SK-N-SH (cell line): ENCODE results near the gene BRD4. TPM values are rescaled to one million over a fixed set of nuclear protein-coding genes. Genes with fewer than 3 reads are reported as not detected.

ENCODE experiments used
- CTCF ChIA-PET: fragments of 300-600, 350-600 bp; formaldehyde crosslinking; extraction: SDS; loops from one replicate; lab custom pipeline; 2021; lab: Yijun Ruan, JAX
- POLR2A ChIA-PET: fragments of 350-600 bp; sonication (Branson Sonifier 250); formaldehyde crosslinking; extraction: SDS; loops from one replicate; lab custom pipeline; 2020; ENCODE audit warnings: antibody characterized with exemption, inconsistent platforms; lab: Yijun Ruan, JAX
- DNase-seq: peaks from one replicate; pipeline ENCODE4 v3.0.0; 2012
- H2AFZ ChIP-seq: fragments of 200-600 bp; sonication (generic); 2 replicates; pipeline ENCODE4 v1.8.1; 2016; ENCODE audit warnings: antibody characterized with exemption, mild to moderate bottlenecking, low read depth
- H3F3A ChIP-seq: fragments of 200-600 bp; sonication (generic); replicated peaks from 2 replicates; pipeline ENCODE3; 2016; ENCODE audit warnings: antibody characterized with exemption, mild to moderate bottlenecking; ENCODE audit not compliant: insufficient read depth
- H3K27ac ChIP-seq, 2 experiments: fragments of 200-500 bp in 1 of 2; fragments of 200-600 bp in 1 of 2; sonication (Bioruptor generic) in 1 of 2; sonication (generic), shearing (Covaris generic) in 1 of 2; 2 replicates each; pipeline versions ENCODE4 v1.5.1 to v1.6.1; 2014 to 2016; ENCODE audit warnings: low read depth in 2 of 2, inconsistent platforms in 1 of 2, low read length in 1 of 2, mild to moderate bottlenecking in 1 of 2, mixed read lengths in 1 of 2
- H3K27me3 ChIP-seq: fragments of 200-600 bp; sonication (generic), shearing (Covaris generic); 2 replicates; pipeline ENCODE4 v1.6.1; 2016; ENCODE audit warnings: mixed run types; ENCODE audit not compliant: insufficient read depth
- H3K36me3 ChIP-seq, 2 experiments: fragments of 200-500 bp in 1 of 2; fragments of 200-600 bp in 1 of 2; sonication (Bioruptor generic) in 1 of 2; sonication (generic) in 1 of 2; replicated peaks in 1 of 2; 2 replicates each; pipeline versions ENCODE3 to v1.5.1; 2014 to 2016; ENCODE audit warnings: low read length in 1 of 2, mild to moderate bottlenecking in 1 of 2; ENCODE audit not compliant: insufficient read depth in 2 of 2, control insufficient read depth in 1 of 2
- H3K4me1 ChIP-seq, 2 experiments: fragments of 200-500 bp in 1 of 2; fragments of 200-600 bp in 1 of 2; sonication (Bioruptor generic) in 1 of 2; sonication (generic), shearing (Covaris generic) in 1 of 2; 2 replicates each; pipeline versions ENCODE4 v1.5.1 to v1.6.1; 2014 to 2016; ENCODE audit warnings: low read depth in 1 of 2, low read length in 1 of 2, mixed run types in 1 of 2; ENCODE audit not compliant: insufficient read depth in 2 of 2, control insufficient read depth in 1 of 2
- H3K4me2 ChIP-seq: fragments of 200-600 bp; sonication (generic), shearing (Covaris generic); 2 replicates; pipeline ENCODE4 v1.6.1; 2017; ENCODE audit warnings: mixed run types
- H3K4me3 ChIP-seq, 2 experiments: fragments of 200-500 bp in 1 of 2; fragments of 200-600 bp in 1 of 2; sonication (Bioruptor generic) in 1 of 2; sonication (generic), shearing (Covaris generic) in 1 of 2; 2 replicates each; pipeline versions ENCODE4 v1.5.1 to v1.8.1; 2014 to 2016; ENCODE audit warnings: low read depth in 2 of 2, inconsistent platforms in 1 of 2, low read length in 1 of 2, mild to moderate bottlenecking in 1 of 2, mixed read lengths in 1 of 2, moderate library complexity in 1 of 2
- H3K79me2 ChIP-seq: fragments of 200-600 bp; sonication (generic); 2 replicates; pipeline ENCODE4 v1.8.1; 2017; ENCODE audit warnings: mild to moderate bottlenecking; ENCODE audit not compliant: insufficient read depth
- H3K9ac ChIP-seq: fragments of 200-600 bp; sonication (generic); 2 replicates; pipeline ENCODE4 v1.6.1; 2017; ENCODE audit warnings: mixed run types
- H3K9me2 ChIP-seq: fragments of 200-600 bp; sonication (generic); 2 replicates; pipeline ENCODE4 v1.6.1; 2017; ENCODE audit warnings: mixed run types
- H3K9me3 ChIP-seq: fragments of 200-600 bp; sonication (generic); 2 replicates; pipeline ENCODE4 v1.6.1; 2017; ENCODE audit warnings: mixed run types, mild to moderate bottlenecking, moderate library complexity
- H4K20me1 ChIP-seq: fragments of 200-600 bp; sonication (generic); 2 replicates; pipeline ENCODE4 v1.6.1; 2017; ENCODE audit warnings: mild to moderate bottlenecking, mixed run types; ENCODE audit not compliant: insufficient read depth
- CHD2 ChIP-seq: fragments of 150-350 bp; IDR thresholded peaks from 2 replicates; pipeline ENCODE4 v1.6.1; 2018; ENCODE audit warnings: low read length; ENCODE audit not compliant: partially characterized antibody
- EP300 ChIP-seq, 2 experiments: IDR thresholded peaks; 2 replicates each; pipeline versions ENCODE4 v1.4.0 to v1.6.1; 2012; ENCODE audit warnings: borderline replicate concordance in 1 of 2, low read depth in 1 of 2, low read length in 1 of 2
- EZH2phosphoT487 ChIP-seq: fragments of 200-600 bp; sonication (generic); IDR thresholded peaks from 2 replicates; pipeline ENCODE4 v1.6.1; 2017; ENCODE audit warnings: low read depth, mixed run types, mild to moderate bottlenecking, antibody characterized with exemption, moderate library complexity, borderline replicate concordance
- FOSL2 ChIP-seq: IDR thresholded peaks from 2 replicates; pipeline ENCODE4 v1.4.0; 2012; ENCODE audit warnings: low read depth, mild to moderate bottlenecking, moderate library complexity, borderline replicate concordance
- FOXM1 ChIP-seq: IDR thresholded peaks from 2 replicates; pipeline ENCODE4 v1.4.0; 2012; ENCODE audit warnings: low read depth, mild to moderate bottlenecking
- MXI1 ChIP-seq: IDR thresholded peaks from 2 replicates; pipeline ENCODE4 v1.6.1; 2012; ENCODE audit warnings: mild to moderate bottlenecking, low read depth, low read length, improper control_type of control experiment
- POLR2AphosphoS5 ChIP-seq: IDR thresholded peaks from 2 replicates; pipeline ENCODE4 v1.6.1; 2012; ENCODE audit warnings: low read depth, low read length
- RAD21 ChIP-seq: IDR thresholded peaks from 2 replicates; pipeline ENCODE4 v1.6.1; 2012; ENCODE audit warnings: mild to moderate bottlenecking, low read length
- RCOR1 ChIP-seq: fragments of 150-350 bp; IDR thresholded peaks from 2 replicates; pipeline ENCODE4 v1.6.1; 2017; ENCODE audit warnings: antibody characterized with exemption, low read length
- SIN3A ChIP-seq: IDR thresholded peaks from 2 replicates; pipeline ENCODE4 v1.6.1; 2012; ENCODE audit warnings: low read depth, mild to moderate bottlenecking, low read length, moderate library complexity, borderline replicate concordance
- SMC3 ChIP-seq: IDR thresholded peaks from 2 replicates; pipeline ENCODE4 v1.6.1; 2012; ENCODE audit warnings: low read depth, low read length, improper control_type of control experiment
- WGBS: methylation state at CpG from one replicate; pipeline ENCODE4 v1.1.6; 2017; ENCODE audit warnings: low lambda C conversion rate; 5-methylcytosine and 5-hydroxymethylcytosine counted together
- polyA plus RNA-seq, 3 experiments: library from polyadenylated mRNA; depleted of rRNA; stranded (reverse); fragments of >200 nt; gene quantifications; 2 replicates each; pipeline ENCODE4 v1.2.3, GENCODE V29; 2012
- TF ChIP-seq, protein P1 (sequence below): IDR thresholded peaks from 2 replicates; pipeline ENCODE4 v1.4.0; 2012; ENCODE audit warnings: low read depth, borderline replicate concordance
- TF ChIP-seq, protein P2 (sequence below): IDR thresholded peaks from 2 replicates; pipeline ENCODE4 v1.4.0; 2012; ENCODE audit warnings: low read depth
- TF ChIP-seq, protein P3 (sequence below): IDR thresholded peaks from 2 replicates; pipeline ENCODE4 v1.4.0; 2012; ENCODE audit warnings: low read depth, borderline replicate concordance

BRD4 gene
- polyA plus RNA-seq, 1 of the 3 experiments (the other 2 are of a cell fraction): 10.0 TPM

DNA sequence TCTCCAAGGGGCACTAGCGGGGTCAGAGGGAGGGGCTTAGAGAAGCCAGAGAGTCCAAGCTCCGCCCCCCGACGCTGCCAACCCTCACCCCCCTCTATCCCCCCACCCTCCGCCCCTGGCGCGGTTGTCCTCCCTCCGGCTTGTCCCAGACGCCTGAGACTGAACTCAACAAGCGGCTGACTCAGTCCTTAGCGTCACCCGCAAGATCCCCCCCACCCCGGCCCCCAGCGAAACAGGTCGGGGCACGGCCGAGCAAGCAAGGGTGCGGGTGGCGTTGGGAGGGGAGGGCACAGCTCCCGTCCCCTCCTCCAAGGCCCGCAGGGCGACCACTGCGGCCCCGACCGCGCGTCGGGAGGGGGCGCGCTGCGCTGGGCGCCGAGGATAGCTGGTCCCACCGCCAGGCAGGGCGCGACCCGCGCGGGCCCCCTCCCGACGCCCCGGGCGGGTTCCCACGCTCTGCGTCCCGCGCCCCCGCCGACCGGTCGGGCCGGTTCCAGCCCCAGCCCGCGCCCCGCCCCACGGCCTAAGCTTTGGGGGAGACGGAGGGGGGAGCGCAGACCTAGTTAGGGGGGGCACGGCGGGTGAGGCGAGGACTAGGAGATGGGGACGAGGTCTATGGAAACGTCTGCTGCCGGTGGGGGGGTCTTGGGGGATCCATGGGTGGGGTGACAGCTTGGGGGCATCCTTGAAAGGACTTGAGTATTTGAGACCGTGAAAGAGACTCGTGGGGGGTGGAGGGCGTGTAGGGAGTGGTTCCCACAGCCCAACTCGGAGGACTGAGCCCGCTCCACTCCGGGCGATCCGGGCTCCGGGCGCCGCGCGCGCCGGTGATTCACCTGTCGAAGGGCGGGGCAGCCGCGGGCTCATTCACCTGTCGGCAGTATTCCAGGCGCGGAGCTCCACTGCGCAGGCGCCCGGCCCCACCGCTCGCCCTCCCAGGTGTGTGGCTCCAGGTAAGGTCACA lies 136.7 kb downstream of the BRD4 start:
- H3K27ac ChIP-seq: no peak overlapping the region
- peaks cover 0 to 22% of the 10 kb centered on the region in 2 experiments; a peak in 1 of 4 replicates for H3K4me1 ChIP-seq
- POLR2A ChIA-PET: interaction anchor here (1.3 kb wide), 1 partner anchor 183 kb away, joined by 3 read pairs; no protein-coding TSS in a partner anchor
- no peak overlapping the region for H2AFZ ChIP-seq
- DNase-seq: peak; percentile 94
- H3K9ac ChIP-seq: no peak overlapping the region
- 10% methylated on average over 15 of the region's 91 CpGs for WGBS
- H3K27me3 ChIP-seq: no peaks in the 10 kb centered on the region
- H4K20me1 ChIP-seq: no peaks in the 10 kb centered on the region
- H3K36me3 ChIP-seq: no peaks in the 10 kb centered on the region
- H3K4me2 ChIP-seq: peak overlapping the region; percentile 69
- peaks cover 11% of the 10 kb centered on the region for H3F3A ChIP-seq
- H3K9me2 ChIP-seq: no peaks in the 10 kb centered on the region
- H3K79me2 ChIP-seq: no peaks in the 10 kb centered on the region
- no peaks in the 10 kb centered on the region for H3K9me3 ChIP-seq
- H3K4me3 ChIP-seq: peak overlapping the region; percentile 46; a peak in 3 of 4 replicates
- TF ChIP-seq SMC3 (peak; percentile 27; the same call in 1 of the 2 replicates), MXI1 (no peak), RCOR1 (no peak), FOXM1 (no peak), FOSL2 (no peak; the same call in 1 of the 2 replicates), SIN3A (no peak), RAD21 (peak; percentile 24; the same call in 1 of the 2 replicates)
- TF ChIP-seq, protein P1, sequence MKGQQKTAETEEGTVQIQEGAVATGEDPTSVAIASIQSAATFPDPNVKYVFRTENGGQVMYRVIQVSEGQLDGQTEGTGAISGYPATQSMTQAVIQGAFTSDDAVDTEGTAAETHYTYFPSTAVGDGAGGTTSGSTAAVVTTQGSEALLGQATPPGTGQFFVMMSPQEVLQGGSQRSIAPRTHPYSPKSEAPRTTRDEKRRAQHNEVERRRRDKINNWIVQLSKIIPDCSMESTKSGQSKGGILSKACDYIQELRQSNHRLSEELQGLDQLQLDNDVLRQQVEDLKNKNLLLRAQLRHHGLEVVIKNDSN: no peak
- TF ChIP-seq, all 33 proteins: peak for 2
- CTCF ChIA-PET: interaction anchor here (0.7 to 2.4 kb wide), 14 partner anchors 11 to 359 kb away, joined by 3 to 11 read pairs (median 5); partner anchors contain the start of genes AKAP8 and AKAP8L

DNA sequence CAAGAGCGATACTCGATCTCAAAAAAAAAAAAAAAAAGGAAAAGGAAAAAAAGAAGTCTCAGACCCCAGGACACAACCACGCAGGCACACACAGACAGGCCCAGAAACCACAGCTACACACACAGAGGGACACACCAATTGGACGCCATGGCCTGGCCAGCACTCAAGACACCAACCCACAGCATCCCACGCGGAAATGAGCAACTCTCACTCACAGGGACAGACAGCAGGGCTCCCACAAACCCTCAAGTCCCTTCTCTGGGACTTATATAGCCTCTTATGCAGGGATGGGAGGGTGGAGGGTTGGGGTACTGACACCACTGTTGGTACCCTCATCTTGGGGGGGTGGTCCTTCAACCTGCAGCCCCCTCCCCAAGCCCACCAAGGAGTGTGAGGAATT lies 137.4 kb downstream of the BRD4 start:
- no peaks in the 10 kb centered on the region for H3K27me3 ChIP-seq
- H3K79me2 ChIP-seq: no peaks in the 10 kb centered on the region
- H3K36me3 ChIP-seq: no peaks in the 10 kb centered on the region
- no peak overlapping the region for H3K27ac ChIP-seq
- CTCF ChIA-PET: interaction anchor here (0.7 to 2.4 kb wide), 13 partner anchors 10 to 360 kb away, joined by 3 to 11 read pairs (median 5); partner anchors contain the start of genes AKAP8 and AKAP8L
- no peaks in the 10 kb centered on the region for H3K9me3 ChIP-seq
- no peak overlapping the region for H2AFZ ChIP-seq
- WGBS: 80% methylated on average over 4 of the region's 6 CpGs
- H3F3A ChIP-seq: peaks cover 11% of the 10 kb centered on the region
- peak overlapping the region in 1 of 2 experiments; percentile 46; a peak in 1 of 4 replicates for H3K4me3 ChIP-seq
- POLR2A ChIA-PET: no interaction called here
- DNase-seq: no peak
- no peak overlapping the region for H3K9ac ChIP-seq
- H3K4me1 ChIP-seq: peaks cover 0 to 22% of the 10 kb centered on the region in 2 experiments; a peak in 1 of 4 replicates
- H4K20me1 ChIP-seq: no peaks in the 10 kb centered on the region
- TF ChIP-seq FOXM1 (no peak), MXI1 (no peak), EZH2phosphoT487 (no peak), CHD2 (no peak), EP300 (IDR thresholded peaks at IDR 0.05; ENCODE audit: borderline replicate concordance in 1 of 2, low read depth in 1 of 2, low read length in 1 of 2) (no peak), POLR2AphosphoS5 (no peak)
- TF ChIP-seq, protein P2, sequence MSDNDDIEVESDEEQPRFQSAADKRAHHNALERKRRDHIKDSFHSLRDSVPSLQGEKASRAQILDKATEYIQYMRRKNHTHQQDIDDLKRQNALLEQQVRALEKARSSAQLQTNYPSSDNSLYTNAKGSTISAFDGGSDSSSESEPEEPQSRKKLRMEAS: no peak
- TF ChIP-seq, protein P3, sequence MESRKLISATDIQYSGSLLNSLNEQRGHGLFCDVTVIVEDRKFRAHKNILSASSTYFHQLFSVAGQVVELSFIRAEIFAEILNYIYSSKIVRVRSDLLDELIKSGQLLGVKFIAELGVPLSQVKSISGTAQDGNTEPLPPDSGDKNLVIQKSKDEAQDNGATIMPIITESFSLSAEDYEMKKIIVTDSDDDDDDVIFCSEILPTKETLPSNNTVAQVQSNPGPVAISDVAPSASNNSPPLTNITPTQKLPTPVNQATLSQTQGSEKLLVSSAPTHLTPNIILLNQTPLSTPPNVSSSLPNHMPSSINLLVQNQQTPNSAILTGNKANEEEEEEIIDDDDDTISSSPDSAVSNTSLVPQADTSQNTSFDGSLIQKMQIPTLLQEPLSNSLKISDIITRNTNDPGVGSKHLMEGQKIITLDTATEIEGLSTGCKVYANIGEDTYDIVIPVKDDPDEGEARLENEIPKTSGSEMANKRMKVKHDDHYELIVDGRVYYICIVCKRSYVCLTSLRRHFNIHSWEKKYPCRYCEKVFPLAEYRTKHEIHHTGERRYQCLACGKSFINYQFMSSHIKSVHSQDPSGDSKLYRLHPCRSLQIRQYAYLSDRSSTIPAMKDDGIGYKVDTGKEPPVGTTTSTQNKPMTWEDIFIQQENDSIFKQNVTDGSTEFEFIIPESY: no peak
- H3K9me2 ChIP-seq: no peaks in the 10 kb centered on the region
- H3K4me2 ChIP-seq: peak overlapping the region; percentile 69
